Measurements from ENCODE around the gene NRARP.

Gene NRARP

DNA sequence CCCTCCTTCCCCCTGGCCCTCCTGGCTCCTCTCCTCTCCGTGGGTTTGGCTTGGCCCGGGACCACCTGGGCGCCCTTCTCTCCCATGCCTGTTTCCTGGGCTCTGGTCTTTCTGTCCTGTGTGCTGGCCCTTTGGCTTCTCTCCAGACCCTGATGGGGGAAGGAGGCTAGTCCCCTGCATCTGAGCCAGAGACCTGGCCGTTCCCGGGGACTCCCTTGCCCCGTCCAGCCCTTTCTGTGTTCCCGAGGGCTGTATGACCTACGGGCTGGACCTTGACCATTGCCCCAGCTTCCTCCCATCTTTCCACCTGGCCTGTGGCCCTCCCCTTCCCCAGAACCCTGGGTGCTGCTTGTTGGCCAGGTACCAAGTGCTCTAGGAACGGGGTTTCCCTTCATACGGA lies 38.6 kb downstream of the NRARP start:
- TF ChIP-seq RAD21 (IDR thresholded peaks at IDR 0.05; ENCODE audit: low read depth) = no peak
- TF ChIP-seq, protein P1, sequence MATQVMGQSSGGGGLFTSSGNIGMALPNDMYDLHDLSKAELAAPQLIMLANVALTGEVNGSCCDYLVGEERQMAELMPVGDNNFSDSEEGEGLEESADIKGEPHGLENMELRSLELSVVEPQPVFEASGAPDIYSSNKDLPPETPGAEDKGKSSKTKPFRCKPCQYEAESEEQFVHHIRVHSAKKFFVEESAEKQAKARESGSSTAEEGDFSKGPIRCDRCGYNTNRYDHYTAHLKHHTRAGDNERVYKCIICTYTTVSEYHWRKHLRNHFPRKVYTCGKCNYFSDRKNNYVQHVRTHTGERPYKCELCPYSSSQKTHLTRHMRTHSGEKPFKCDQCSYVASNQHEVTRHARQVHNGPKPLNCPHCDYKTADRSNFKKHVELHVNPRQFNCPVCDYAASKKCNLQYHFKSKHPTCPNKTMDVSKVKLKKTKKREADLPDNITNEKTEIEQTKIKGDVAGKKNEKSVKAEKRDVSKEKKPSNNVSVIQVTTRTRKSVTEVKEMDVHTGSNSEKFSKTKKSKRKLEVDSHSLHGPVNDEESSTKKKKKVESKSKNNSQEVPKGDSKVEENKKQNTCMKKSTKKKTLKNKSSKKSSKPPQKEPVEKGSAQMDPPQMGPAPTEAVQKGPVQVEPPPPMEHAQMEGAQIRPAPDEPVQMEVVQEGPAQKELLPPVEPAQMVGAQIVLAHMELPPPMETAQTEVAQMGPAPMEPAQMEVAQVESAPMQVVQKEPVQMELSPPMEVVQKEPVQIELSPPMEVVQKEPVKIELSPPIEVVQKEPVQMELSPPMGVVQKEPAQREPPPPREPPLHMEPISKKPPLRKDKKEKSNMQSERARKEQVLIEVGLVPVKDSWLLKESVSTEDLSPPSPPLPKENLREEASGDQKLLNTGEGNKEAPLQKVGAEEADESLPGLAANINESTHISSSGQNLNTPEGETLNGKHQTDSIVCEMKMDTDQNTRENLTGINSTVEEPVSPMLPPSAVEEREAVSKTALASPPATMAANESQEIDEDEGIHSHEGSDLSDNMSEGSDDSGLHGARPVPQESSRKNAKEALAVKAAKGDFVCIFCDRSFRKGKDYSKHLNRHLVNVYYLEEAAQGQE (IDR thresholded peaks at IDR 0.05; ENCODE audit: low read depth) = no peak
- no peak for TF ChIP-seq CEBPB (IDR thresholded peaks at IDR 0.05)
- TF ChIP-seq TCF12 (IDR thresholded peaks at IDR 0.05; ENCODE audit: low read depth) = no peak
- no peak for TF ChIP-seq NFIC (IDR thresholded peaks at IDR 0.05)
- no peak for TF ChIP-seq EGR1 (IDR thresholded peaks at IDR 0.05)
- TF ChIP-seq, protein P2, sequence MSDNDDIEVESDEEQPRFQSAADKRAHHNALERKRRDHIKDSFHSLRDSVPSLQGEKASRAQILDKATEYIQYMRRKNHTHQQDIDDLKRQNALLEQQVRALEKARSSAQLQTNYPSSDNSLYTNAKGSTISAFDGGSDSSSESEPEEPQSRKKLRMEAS (IDR thresholded peaks at IDR 0.05) = no peak
- no peak for TF ChIP-seq TAF1 (IDR thresholded peaks at IDR 0.05; ENCODE audit: low read depth)
- TF ChIP-seq FOXM1 (IDR thresholded peaks at IDR 0.05; ENCODE audit: borderline replicate concordance, low read depth) = no peak
- no peak for TF ChIP-seq CREB1 (IDR thresholded peaks at IDR 0.05; ENCODE audit: low read depth)
- TF ChIP-seq TEAD4 (IDR thresholded peaks at IDR 0.05) = no peak
- no peak for TF ChIP-seq YY1 (IDR thresholded peaks at IDR 0.05; ENCODE audit: low read depth)
- TF ChIP-seq EP300 (IDR thresholded peaks at IDR 0.05; ENCODE audit: borderline replicate concordance) = no peak

DNA sequence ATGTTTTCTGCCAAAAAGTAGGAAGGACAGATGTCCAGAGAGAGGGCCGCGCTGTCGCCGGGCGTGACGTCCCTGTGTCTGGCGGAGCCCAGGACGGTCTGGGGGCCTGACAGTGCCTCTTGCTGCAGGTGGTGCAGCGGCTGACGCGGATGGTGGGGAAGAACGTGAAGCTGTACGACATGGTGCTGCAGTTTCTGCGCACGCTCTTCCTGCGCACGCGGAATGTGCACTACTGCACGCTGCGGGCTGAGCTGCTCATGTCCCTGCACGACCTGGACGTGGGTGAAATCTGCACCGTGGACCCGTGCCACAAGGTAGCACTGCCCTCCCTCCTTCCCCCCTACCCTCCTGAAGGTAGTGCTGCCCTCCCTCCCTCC lies 39.2 kb downstream of the NRARP start:
- TF ChIP-seq TCF12 (IDR thresholded peaks at IDR 0.05; ENCODE audit: low read depth) = no peak
- TF ChIP-seq RAD21 (IDR thresholded peaks at IDR 0.05; ENCODE audit: low read depth) = no peak
- no peak for TF ChIP-seq TAF1 (IDR thresholded peaks at IDR 0.05; ENCODE audit: low read depth)
- no peak for TF ChIP-seq TEAD4 (IDR thresholded peaks at IDR 0.05)
- TF ChIP-seq ZBTB7A (IDR thresholded peaks at IDR 0.05; ENCODE audit: low read depth) = no peak
- TF ChIP-seq, protein P3, sequence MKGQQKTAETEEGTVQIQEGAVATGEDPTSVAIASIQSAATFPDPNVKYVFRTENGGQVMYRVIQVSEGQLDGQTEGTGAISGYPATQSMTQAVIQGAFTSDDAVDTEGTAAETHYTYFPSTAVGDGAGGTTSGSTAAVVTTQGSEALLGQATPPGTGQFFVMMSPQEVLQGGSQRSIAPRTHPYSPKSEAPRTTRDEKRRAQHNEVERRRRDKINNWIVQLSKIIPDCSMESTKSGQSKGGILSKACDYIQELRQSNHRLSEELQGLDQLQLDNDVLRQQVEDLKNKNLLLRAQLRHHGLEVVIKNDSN (IDR thresholded peaks at IDR 0.05) = no peak
- no peak for TF ChIP-seq CEBPB (IDR thresholded peaks at IDR 0.05)
- TF ChIP-seq CREB1 (IDR thresholded peaks at IDR 0.05; ENCODE audit: low read depth) = no peak
- TF ChIP-seq YY1 (IDR thresholded peaks at IDR 0.05; ENCODE audit: low read depth) = no peak
- no peak for TF ChIP-seq EGR1 (IDR thresholded peaks at IDR 0.05)
- TF ChIP-seq, protein P1 (IDR thresholded peaks at IDR 0.05; ENCODE audit: low read depth) = no peak
- TF ChIP-seq, protein P2 (IDR thresholded peaks at IDR 0.05) = no peak
- no peak for TF ChIP-seq FOXM1 (IDR thresholded peaks at IDR 0.05; ENCODE audit: borderline replicate concordance, low read depth)
- no peak for TF ChIP-seq EP300 (IDR thresholded peaks at IDR 0.05; ENCODE audit: borderline replicate concordance)
- TF ChIP-seq NFIC (IDR thresholded peaks at IDR 0.05) = no peak

DNA sequence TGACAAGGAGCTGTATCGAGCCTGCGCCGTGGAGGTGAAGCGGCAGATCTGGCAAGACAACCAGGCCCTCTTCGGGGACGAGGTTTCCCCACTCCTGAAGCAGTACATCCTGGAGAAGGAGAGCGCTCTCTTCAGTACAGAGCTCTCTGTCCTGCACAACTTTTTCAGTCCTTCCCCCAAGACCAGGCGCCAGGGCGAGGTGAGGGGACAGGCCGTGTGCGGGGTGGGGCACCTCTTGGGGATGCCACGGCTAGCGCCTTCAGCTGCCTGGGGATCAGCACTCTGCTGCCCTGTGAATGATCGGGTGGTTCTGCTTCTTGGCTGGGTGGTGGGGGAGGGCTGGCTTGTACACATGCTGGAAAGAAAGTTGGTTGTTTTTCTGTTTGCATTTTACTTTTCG lies 45.2 kb downstream of the NRARP start:
- no peak for TF ChIP-seq CREB1 (IDR thresholded peaks at IDR 0.05; ENCODE audit: low read depth)
- TF ChIP-seq, protein P1 (IDR thresholded peaks at IDR 0.05; ENCODE audit: low read depth) = no peak
- TF ChIP-seq, protein P3 (IDR thresholded peaks at IDR 0.05) = no peak
- TF ChIP-seq ZBTB7A (IDR thresholded peaks at IDR 0.05; ENCODE audit: low read depth) = no peak
- no peak for TF ChIP-seq TAF1 (IDR thresholded peaks at IDR 0.05; ENCODE audit: low read depth)
- TF ChIP-seq TEAD4 (IDR thresholded peaks at IDR 0.05) = no peak
- no peak for TF ChIP-seq CEBPB (IDR thresholded peaks at IDR 0.05)
- TF ChIP-seq RAD21 (IDR thresholded peaks at IDR 0.05; ENCODE audit: low read depth) = no peak
- no peak for TF ChIP-seq FOXM1 (IDR thresholded peaks at IDR 0.05; ENCODE audit: borderline replicate concordance, low read depth)
- TF ChIP-seq, protein P2 (IDR thresholded peaks at IDR 0.05) = no peak
- no peak for TF ChIP-seq YY1 (IDR thresholded peaks at IDR 0.05; ENCODE audit: low read depth)
- no peak for TF ChIP-seq TCF12 (IDR thresholded peaks at IDR 0.05; ENCODE audit: low read depth)
- TF ChIP-seq EGR1 (IDR thresholded peaks at IDR 0.05) = no peak
- TF ChIP-seq EP300 (IDR thresholded peaks at IDR 0.05; ENCODE audit: borderline replicate concordance) = no peak
- TF ChIP-seq NFIC (IDR thresholded peaks at IDR 0.05) = no peak

DNA sequence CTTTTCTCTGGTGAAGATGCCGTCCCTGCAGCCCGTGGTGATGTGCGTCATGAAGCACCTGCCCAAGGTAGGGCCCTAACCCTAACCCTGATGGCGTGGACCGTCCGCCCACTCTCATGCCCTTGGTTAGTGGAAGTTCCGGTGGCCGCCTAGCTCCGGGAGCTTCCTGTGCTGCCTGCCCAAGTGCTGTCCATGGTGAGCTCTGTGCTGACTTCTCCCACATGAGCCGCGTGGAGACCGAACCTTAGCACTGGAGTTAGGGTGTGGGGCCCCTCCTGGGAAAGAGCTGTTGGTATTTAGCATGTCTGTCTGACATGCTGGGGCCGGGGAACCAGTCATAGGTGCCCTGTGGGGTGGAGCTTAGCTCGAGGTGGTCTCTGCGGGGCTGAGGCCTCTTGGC lies 45.7 kb downstream of the NRARP start:
- TF ChIP-seq TEAD4 (IDR thresholded peaks at IDR 0.05) = no peak
- no peak for TF ChIP-seq ZBTB7A (IDR thresholded peaks at IDR 0.05; ENCODE audit: low read depth)
- TF ChIP-seq TAF1 (IDR thresholded peaks at IDR 0.05; ENCODE audit: low read depth) = no peak
- TF ChIP-seq TCF12 (IDR thresholded peaks at IDR 0.05; ENCODE audit: low read depth) = no peak
- TF ChIP-seq EGR1 (IDR thresholded peaks at IDR 0.05) = no peak
- no peak for TF ChIP-seq FOXM1 (IDR thresholded peaks at IDR 0.05; ENCODE audit: borderline replicate concordance, low read depth)
- TF ChIP-seq NFIC (IDR thresholded peaks at IDR 0.05) = no peak
